ENCODE measurements around the gene FGF12. TPM values are rescaled to one million over a fixed set of nuclear protein-coding genes. Genes with fewer than 3 reads are reported as not detected.
A peak's percentile ranks its signal among the peaks of the same experiment; 100 is the strongest.
"Not testable (repeated sequence)": the region's sequence is repeated elsewhere in the genome, so short reads cannot be mapped to it uniquely, and the experiment has no call there.

Gene FGF12
- 1 to 10 TPM in 3 of 4 donors, under 1 TPM in 1; 0.54 to 6.3 (median 3.9) TPM for total RNA-seq

- Histone ChIP-seq H3K27me3 (no peaks in the 10 kb centered on the region), H3K4me3 (replicated peaks in 1 of 3) (no peak within 1 kb of the TSS), H3K27ac (no peak within 1 kb of the TSS), H3K9me3 (no peaks in the 10 kb centered on the region), H3K36me3 (no peaks in the 10 kb centered on the region), H3K4me1 (no peaks in the 10 kb centered on the region)
- WGBS, 2 donors = 2 to 7% methylated on average over 33 to 35 of the region's 36 CpGs
- peak; percentile 71 to 75 for DNase-seq
- TF ChIP-seq POLR2A (IDR thresholded peaks at IDR 0.05) = no peak
- no peak for TF ChIP-seq CTCF (IDR thresholded peaks at IDR 0.05)
- intact Hi-C loops (cut with DNase I) = no loop called here
Observed at GRCh38 chr3:192727032-192727847, at the start of gene FGF12. TSS of gene FGF12 (minus strand) at chr3:192727541.

- H3K27me3 ChIP-seq; H3K4me1 ChIP-seq; DNase-seq; H3K27ac ChIP-seq; intact Hi-C loops (cut with DNase I); H3K4me3 ChIP-seq (replicated peaks in 1 of 3); H3K9me3 ChIP-seq; H3K36me3 ChIP-seq: not testable (repeated sequence)
- 74 to 76% methylated on average over 4 of the region's 4 CpGs for WGBS, 2 donors
Observed at GRCh38 chr3:192774341-192774740, 47.0 kb upstream of the FGF12 start.

GRCh38 chr3:192772240-192772894 lies 45.0 kb upstream of the FGF12 start:
- intact Hi-C loops (cut with DNase I) = no loop called here
- Histone ChIP-seq H3K27me3 (no peaks in the 10 kb centered on the region), H3K27ac (no peak overlapping the region), H3K36me3 (no peaks in the 10 kb centered on the region), H3K9me3 (no peaks in the 10 kb centered on the region), H3K4me1 (no peaks in the 10 kb centered on the region), H3K4me3 (replicated peaks in 1 of 3) (no peak overlapping the region)
- 44 to 47% methylated on average over 5 of the region's 5 CpGs for WGBS, 2 donors
- TF ChIP-seq POLR2A (IDR thresholded peaks at IDR 0.05) = no peak
- TF ChIP-seq CTCF (IDR thresholded peaks at IDR 0.05) = peak in 3 of 6 experiments; percentile 16 to 35 (median 19)
- DNase-seq = peak in 1 of 2 donors; percentile 7

- H3K27ac ChIP-seq = no peak overlapping the region
- H3K36me3 ChIP-seq = no peaks in the 10 kb centered on the region
- H3K4me3 ChIP-seq (replicated peaks in 1 of 3) = no peak overlapping the region
- no peaks in the 10 kb centered on the region for H3K9me3 ChIP-seq
- no peak for DNase-seq
- intact Hi-C loops (cut with DNase I) = no loop called here
- H3K4me1 ChIP-seq = no peaks in the 10 kb centered on the region
- 58 to 72% methylated on average over 7 of the region's 7 CpGs for WGBS, 2 donors
- no peaks in the 10 kb centered on the region for H3K27me3 ChIP-seq
- no peak for TF ChIP-seq POLR2A (IDR thresholded peaks at IDR 0.05)
- no peak for TF ChIP-seq CTCF (IDR thresholded peaks at IDR 0.05)
Observed at GRCh38 chr3:192758654-192759053, 31.3 kb upstream of the FGF12 start.

- no peaks in the 10 kb centered on the region for H3K4me1 ChIP-seq
- TF ChIP-seq CTCF (IDR thresholded peaks at IDR 0.05) (no peak), POLR2A (IDR thresholded peaks at IDR 0.05) (no peak)
- no peaks in the 10 kb centered on the region for H3K27me3 ChIP-seq
- H3K4me3 ChIP-seq (replicated peaks in 1 of 3) = no peak overlapping the region
- no peak overlapping the region for H3K27ac ChIP-seq
- H3K9me3 ChIP-seq = no peaks in the 10 kb centered on the region
- no peaks in the 10 kb centered on the region for H3K36me3 ChIP-seq
- intact Hi-C loops (cut with DNase I) = no loop called here
- 55 to 72% methylated on average over 2 of the region's 2 CpGs for WGBS, 2 donors
- no peak for DNase-seq
Observed at GRCh38 chr3:192751148-192751547, 23.8 kb upstream of the FGF12 start.
